ENCODE measurements around the gene MIPEP.
"Not testable (repeated sequence)": the region's sequence is repeated elsewhere in the genome, so short reads cannot be mapped to it uniquely, and the experiment has no call there.

DNA sequence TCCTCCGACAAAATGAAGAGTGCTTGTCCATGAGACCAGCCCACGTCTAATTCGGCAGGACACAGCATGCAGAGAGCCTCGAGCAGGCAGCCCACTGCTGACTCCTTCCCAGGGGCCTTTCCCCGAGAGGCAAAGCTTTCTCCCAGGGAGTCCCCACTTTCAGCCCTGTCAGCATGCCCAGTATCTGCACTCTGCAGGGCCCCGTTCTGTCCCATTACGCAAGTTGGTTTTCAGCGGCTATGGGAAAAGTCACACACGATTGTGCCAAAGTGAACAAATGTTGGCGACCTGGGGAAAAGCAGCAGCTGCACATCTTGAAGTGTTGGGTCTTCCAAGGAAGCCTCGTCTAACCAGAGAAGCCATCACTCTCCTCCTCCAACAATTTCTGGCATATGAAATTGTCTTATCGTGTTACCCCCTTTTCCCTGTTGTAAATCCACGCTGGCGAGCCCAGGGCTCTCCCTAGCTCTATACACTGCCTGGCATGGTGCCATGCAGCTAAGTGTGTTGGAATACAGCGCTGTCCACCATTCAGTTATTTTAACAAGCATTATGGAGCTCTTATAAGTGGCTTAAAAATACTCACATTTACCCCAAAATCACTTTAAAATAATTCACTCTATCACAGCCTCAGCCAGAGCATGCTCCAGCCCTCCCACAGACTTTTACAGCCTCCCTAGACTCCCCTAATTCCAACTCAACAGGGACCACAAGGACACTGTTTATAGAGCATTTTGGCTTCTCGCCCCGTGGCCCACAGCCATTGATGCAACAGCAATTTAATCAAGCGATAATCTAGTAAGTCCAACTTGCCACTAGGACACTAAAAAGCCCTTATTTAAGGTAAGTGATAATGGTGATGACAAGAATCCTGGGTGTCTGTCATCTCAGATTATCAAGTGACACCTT is 8.5 kb downstream of the MIPEP start:
- TF ChIP-seq, protein P1, sequence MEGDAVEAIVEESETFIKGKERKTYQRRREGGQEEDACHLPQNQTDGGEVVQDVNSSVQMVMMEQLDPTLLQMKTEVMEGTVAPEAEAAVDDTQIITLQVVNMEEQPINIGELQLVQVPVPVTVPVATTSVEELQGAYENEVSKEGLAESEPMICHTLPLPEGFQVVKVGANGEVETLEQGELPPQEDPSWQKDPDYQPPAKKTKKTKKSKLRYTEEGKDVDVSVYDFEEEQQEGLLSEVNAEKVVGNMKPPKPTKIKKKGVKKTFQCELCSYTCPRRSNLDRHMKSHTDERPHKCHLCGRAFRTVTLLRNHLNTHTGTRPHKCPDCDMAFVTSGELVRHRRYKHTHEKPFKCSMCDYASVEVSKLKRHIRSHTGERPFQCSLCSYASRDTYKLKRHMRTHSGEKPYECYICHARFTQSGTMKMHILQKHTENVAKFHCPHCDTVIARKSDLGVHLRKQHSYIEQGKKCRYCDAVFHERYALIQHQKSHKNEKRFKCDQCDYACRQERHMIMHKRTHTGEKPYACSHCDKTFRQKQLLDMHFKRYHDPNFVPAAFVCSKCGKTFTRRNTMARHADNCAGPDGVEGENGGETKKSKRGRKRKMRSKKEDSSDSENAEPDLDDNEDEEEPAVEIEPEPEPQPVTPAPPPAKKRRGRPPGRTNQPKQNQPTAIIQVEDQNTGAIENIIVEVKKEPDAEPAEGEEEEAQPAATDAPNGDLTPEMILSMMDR (IDR thresholded peaks at IDR 0.05; ENCODE audit: poor library complexity): not testable (repeated sequence)
- not testable (repeated sequence) for TF ChIP-seq EZH2 (IDR thresholded peaks at IDR 0.05; ENCODE audit: borderline replicate concordance); EZH2phosphoT487 (IDR thresholded peaks at IDR 0.05; ENCODE audit: low read depth, severe bottlenecking, unreplicated experiment)

All from hepatocyte (in vitro differentiated cells).